GM21529 (cell line): Measurements from ENCODE around the gene ASIP.
"Not testable (repeated sequence)": the region's sequence is repeated elsewhere in the genome, so short reads cannot be mapped to it uniquely, and the experiment has no call there.

Source experiments
- ATAC-seq: cut with Tn5 transposase; IDR thresholded peaks from one replicate; pipeline ENCODE4 v1.9.1; 2021; ENCODE audit not compliant: unreplicated experiment

The ASIP gene

GRCh38 chr20:34242015-34242414, 792 bp downstream of the ASIP start:
- not testable (repeated sequence) for ATAC-seq

DNA sequence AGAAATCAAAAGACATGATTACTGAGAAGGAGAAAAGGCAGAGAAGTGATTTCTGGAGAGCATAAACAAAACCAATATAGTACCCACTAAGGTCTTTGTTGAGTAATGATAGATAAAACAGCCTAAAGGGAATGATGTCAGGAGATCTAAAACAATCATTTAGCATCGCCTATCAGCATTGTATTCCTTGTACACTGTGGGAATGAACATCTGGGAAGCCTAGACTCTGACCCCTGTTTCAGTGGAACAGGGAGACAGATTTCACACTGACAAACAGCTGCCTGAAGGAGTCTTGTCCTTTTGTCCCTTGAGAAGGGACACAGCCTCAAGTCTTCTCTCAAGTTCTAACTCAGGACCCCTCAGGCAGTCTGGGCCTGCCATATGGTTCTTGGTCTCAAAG, 1.7 kb downstream of the ASIP start:
- no peak for ATAC-seq

DNA sequence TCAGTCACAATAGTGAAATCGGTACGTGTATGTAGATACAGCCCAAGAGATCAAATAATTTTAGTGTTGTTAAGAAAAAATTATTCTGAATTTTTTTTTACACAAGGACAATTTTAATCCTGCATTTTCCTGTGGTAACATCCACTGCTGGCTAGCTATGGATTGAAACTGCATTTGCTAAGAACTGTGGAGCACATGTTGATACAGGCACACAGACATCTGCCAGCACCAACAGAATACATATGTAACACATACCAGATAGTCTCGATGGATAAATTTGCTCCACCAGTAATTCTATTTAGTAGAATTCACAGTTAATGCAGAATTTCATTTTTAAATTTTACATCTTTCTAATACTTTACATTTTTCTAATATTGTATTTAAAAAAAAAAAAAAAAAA, 2.2 kb downstream of the ASIP start:
- ATAC-seq, result no peak

DNA sequence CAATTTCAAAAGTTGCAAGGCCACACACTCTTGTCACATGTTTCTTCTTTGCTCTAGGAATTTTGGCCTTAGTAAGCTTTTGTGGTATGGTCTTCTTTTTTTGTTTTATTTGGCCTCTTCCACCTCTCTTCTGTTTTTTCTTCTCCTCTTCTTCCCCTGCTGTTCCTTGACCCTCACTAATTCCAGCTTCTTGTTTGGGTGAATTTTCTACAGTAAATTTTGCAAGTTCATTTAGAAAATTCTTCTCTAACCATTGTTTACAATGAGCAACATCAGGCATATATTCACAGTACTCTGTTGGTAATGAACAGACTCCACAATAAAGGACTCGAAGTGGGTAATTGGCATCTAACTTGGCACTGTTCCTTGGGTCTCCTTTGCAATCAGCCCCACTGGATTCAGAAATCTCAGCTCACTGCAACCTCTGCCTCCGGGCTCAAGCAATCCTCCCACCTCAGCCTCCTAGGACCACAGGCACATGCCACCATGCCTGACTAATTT, 5.0 kb downstream of the ASIP start:
- ATAC-seq, result no peak

- ATAC-seq, result no peak
Observed at GRCh38 chr20:34249291-34249690, 8.1 kb downstream of the ASIP start.

DNA sequence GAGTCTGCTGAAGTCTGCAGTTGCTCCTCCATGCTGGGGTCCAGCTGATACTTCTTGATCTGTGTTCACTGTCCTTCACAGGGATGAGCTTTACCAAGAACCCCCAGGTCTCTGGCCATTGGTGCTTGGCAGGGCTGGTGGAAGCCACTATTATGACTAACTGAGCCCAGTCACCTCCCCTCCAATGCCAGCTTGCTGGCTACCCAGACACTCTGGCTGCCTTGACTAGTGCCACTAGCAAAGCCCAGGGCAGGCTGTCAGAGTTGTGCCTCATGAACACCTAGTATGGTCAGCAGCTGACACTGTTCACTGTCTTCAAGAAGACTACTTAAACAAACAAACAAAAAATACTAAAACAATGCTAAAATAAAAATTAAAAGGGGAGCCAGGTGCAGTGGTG, 8.8 kb downstream of the ASIP start:
- ATAC-seq, result no peak

DNA sequence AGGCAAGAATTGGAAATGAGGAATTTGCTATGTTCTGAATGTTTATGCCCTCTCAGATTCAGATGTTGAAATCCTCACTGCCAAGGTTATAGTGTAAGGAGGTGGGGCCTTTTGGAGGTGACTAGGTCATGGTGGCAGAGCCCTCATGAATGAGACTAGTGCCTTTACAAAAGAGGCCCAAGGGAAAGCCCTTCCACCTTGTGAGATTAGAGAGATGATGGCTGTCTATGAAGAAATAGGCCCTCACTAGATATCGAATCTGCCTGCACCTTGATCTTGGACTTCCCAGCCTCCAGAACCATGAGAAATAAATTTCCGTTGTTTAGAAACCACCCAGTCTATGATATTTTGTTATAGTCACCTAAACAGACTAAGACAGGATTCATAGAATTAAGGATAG, 10.4 kb downstream of the ASIP start:
- no peak for ATAC-seq

GRCh38 chr20:34252431-34253086, 11.3 kb downstream of the ASIP start:
- not testable (repeated sequence) for ATAC-seq

DNA sequence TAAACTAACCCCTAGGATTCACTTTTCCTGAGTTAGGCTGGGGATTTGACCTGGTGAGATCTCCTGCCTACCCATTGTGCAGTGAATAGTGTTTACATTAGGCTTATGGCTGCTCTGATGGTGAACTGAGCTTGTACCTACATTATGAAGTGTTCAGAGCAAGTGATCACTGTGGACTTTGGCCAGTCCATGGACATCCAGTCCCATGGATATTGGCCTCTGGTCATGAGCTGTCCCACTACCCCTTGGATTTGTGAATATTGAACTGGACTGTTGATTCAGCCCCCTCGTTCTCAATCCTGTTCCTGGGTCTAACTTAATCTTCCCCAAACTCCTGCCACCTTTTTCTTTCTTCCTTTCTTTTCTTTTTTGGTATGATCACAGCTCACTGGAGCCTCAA, 13.8 kb downstream of the ASIP start:
- no peak for ATAC-seq

GRCh38 chr20:34256629-34257124, 15.5 kb downstream of the ASIP start:
- ATAC-seq, result no peak

GRCh38 chr20:34260208-34260942, 19.2 kb downstream of the ASIP start:
- no peak for ATAC-seq

DNA sequence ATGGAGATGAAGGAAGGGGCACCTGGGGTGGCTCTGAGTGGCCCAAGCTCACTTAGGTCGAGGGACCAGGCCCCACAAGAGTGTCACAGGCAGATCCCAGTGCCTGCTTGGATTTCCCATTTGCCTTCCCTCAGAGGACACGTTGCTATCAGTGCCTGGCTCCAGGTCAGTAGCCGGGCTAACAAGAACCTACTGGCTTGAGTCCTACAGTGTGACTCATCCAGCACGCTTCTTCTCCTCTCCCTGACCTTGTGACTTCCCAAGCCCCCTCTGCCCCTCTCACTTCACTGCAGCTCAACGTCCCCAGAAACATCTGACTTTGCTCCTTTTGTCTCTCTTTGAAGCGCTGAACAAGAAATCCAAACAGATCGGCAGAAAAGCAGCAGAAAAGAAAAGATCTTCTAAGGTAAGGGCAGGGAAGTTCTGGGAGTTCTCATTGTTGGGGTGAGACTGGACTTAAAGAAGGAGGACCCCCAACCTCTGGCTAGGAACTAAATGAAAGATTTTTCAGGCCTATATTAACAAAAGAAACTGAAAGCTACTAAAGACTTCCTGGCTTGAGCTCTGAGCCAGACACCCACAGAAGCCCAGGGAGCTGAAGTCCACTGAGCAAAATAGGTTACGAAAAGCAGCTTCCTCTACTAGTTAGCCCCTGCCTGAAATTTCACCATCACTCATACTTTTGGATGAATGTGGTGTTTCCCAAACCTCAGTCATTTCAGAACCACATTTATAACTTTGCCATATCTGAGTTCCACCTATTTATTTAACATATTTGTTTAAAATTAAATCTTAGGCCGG, 21.5 kb downstream of the ASIP start:
- no peak for ATAC-seq

GRCh38 chr20:34263468-34263867, 22.2 kb downstream of the ASIP start:
- not testable (repeated sequence) for ATAC-seq

- no peak for ATAC-seq
Observed at GRCh38 chr20:34264141-34264540, 22.9 kb downstream of the ASIP start.

DNA sequence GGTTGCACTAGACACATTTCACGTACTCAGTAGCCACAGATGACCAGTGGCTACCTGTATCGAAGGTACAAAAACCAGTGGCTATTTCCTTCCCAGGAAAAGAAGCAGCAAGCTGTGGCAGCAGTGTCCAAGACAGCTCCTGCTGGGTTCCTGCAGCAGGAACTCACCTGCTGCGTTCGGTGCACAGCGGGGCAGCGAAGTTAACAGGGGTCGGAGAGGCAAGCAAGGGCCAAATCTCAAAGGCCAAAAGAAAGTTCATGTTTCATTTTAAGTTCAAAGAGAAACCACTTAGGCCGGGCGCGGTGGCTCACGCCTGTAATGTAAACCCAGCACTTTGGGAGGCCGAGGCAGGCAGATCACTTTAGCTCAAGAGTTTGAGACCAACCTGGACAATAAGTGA, 26.9 kb downstream of the ASIP start:
- ATAC-seq, result no peak

- no peak for ATAC-seq
Observed at GRCh38 chr20:34268851-34269636, 27.8 kb downstream of the ASIP start.

DNA sequence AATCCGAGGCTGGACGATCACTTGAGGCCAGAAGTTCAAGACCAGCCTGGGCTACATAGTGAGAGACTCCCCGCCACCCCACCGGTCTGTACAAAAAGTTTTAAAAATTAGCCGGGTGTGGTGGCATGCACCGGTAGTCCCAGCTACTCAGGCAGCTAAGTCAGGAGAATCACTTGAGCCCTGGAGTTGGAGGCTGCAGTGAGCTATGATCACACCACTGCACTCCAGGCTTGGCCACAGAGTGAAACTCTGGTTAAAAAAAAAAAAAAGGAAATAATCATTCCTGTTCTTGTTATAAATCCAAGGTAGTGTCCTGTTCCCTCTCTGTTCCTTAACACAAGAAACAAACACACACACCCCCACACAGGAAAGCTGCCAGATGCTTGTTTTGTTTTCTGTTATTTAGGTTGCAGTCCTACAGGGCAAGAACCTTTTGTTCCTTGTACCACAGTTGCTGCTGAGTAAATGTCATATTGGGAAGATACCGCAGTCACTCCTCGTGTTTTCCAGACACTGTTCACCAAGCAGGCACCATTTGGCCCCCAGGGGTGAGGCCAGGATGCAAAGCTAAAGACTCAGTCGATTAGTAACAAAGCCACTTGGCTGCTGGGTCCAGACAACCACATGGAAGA, 28.9 kb downstream of the ASIP start:
- ATAC-seq, result no peak

DNA sequence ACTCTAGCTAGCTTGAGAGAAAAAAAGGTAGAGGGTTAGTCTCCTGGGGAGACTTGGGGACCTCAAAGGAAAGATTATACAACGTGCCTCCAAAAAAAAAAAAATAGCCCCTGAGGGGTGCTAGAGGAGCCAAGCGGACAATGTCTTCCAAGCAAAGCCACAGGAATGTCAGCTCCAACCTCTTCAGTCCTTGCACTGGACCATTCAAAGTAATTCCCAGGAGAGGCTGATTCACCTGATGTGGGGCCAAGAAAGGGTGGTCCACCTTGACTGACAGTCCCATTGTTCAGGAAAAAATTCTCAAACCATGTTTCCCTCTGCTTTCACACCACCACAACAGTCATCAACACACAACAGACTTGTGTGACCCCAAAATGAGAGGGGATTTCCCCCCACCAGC, 30.7 kb downstream of the ASIP start:
- ATAC-seq, result no peak

GRCh38 chr20:34274694-34275093, 33.5 kb downstream of the ASIP start:
- no peak for ATAC-seq

- no peak for ATAC-seq
Observed at GRCh38 chr20:34281177-34281576, 40.0 kb downstream of the ASIP start.
